Peyer's patch (tissue), 4 donors: ENCODE data around the gene KLHL7.

Source experiments
- CTCF ChIP-seq, 6 experiments: fragments of 450-650 bp in 4 of 6; fragments of 200-600 bp in 2 of 6; sonication (generic) in 1 of 6; IDR thresholded peaks; one replicate each; pipeline ENCODE4 v1.5.1; 2017 to 2019; ENCODE audit warnings: antibody characterized with exemption in 6 of 6, mild to moderate bottlenecking in 3 of 6, moderate library complexity in 1 of 6
- POLR2A ChIP-seq, 2 donors: fragments of 450-650 bp; IDR thresholded peaks; one replicate each; pipeline ENCODE4 v1.5.1; 2017; ENCODE audit warnings: antibody characterized with exemption in 2 of 2, mild to moderate bottlenecking in 2 of 2, moderate library complexity in 2 of 2

- no peak for TF ChIP-seq POLR2A (IDR thresholded peaks at IDR 0.05)
- no peak for TF ChIP-seq CTCF (IDR thresholded peaks at IDR 0.05)
Observed at GRCh38 chr7:23167691-23168090, 62.1 kb downstream of the KLHL7 start.
